ENCODE results near the gene MRPL53. TPM values are rescaled to one million over a fixed set of nuclear protein-coding genes. Genes with fewer than 3 reads are reported as not detected.

Gene MRPL53
- total and polyA plus RNA-seq, 2 of the 13 experiments (the other 11 are each of a cell fraction or from before 2014, with no cell fraction given) = 34.3 to 51.9 TPM

- TF ChIP-seq PRDM10 (CRISPR knock-in tag; IDR thresholded peaks at IDR 0.05; ENCODE audit: low read depth) (no peak), SRSF1 (optimal IDR thresholded peaks at IDR 0.05; ENCODE audit: low read depth, low read length) (peak; percentile 89), ESRRA (CRISPR knock-in tag; IDR thresholded peaks at IDR 0.05; ENCODE audit: low read depth) (peak; percentile 37; the same call in 1 of the 2 replicates), ZFP41 (CRISPR knock-in tag; IDR thresholded peaks at IDR 0.05; ENCODE audit: borderline replicate concordance) (no peak), PAX8 (CRISPR knock-in tag; IDR thresholded peaks at IDR 0.05; ENCODE audit: borderline replicate concordance) (no peak), ATF7-NPFF (CRISPR knock-in tag; IDR thresholded peaks at IDR 0.05; ENCODE audit: low read depth) (peak; percentile 87), ZNF18 (CRISPR knock-in tag; IDR thresholded peaks at IDR 0.05; ENCODE audit: insufficient replicate concordance) (no peak), ZNF441 (CRISPR knock-in tag; IDR thresholded peaks at IDR 0.05; ENCODE audit: borderline replicate concordance) (no peak), ZNF513 (CRISPR knock-in tag; conservative IDR thresholded peaks at IDR 0.05) (no peak), ZHX1 (CRISPR knock-in tag; IDR thresholded peaks at IDR 0.05; ENCODE audit: low read depth) (peak; percentile 68; the same call in 1 of the 2 replicates), ZGPAT (CRISPR knock-in tag; IDR thresholded peaks at IDR 0.05) (peak; percentile 76), FOXK1 (CRISPR knock-in tag; IDR thresholded peaks at IDR 0.05; ENCODE audit: borderline replicate concordance, low read depth) (peak; percentile 48; the same call in 1 of the 2 replicates), NFKB2 (CRISPR knock-in tag; IDR thresholded peaks at IDR 0.05; ENCODE audit: borderline replicate concordance) (0 out of 2 replicates have a peak, but pooled peaks have one; percentile 45), ZNF746 (CRISPR knock-in tag; IDR thresholded peaks at IDR 0.05) (no peak), SNAI1 (CRISPR knock-in tag; IDR thresholded peaks at IDR 0.05; ENCODE audit: borderline replicate concordance) (no peak)
Observed at GRCh38 chr2:74429487-74430451, 42.7 kb downstream of the MRPL53 start (continued).

All from HepG2 (cell line).